Spleen (tissue), 11 donors: ENCODE results near the gene TRMT112. TPM values are rescaled to one million over a fixed set of nuclear protein-coding genes. Genes with fewer than 3 reads are reported as not detected.

ENCODE experiments used
- DNase-seq: peaks from one replicate; pipeline ENCODE4 v3.0.0-alpha.2; 2020
- H3K27ac ChIP-seq, 8 donors: fragments of 200-600 bp; sonication (generic) in 7 of 8; 1 replicate in 4 of 8; 2 replicates in 4 of 8; pipeline versions ENCODE4 v1.5.0 to v1.8.0; 2016 to 2021; ENCODE audit warnings: inconsistent platforms in 4 of 8, mild to moderate bottlenecking in 4 of 8, moderate library complexity in 1 of 8
- H3K27me3 ChIP-seq, 7 donors: fragments of 200-600 bp; sonication (generic) in 6 of 7; replicated peaks in 1 of 7; 1 replicate in 4 of 7; 2 replicates in 3 of 7; pipeline versions ENCODE4 v1.5.0 to v1.8.0; 2016 to 2021; ENCODE audit warnings: inconsistent platforms in 3 of 7, mild to moderate bottlenecking in 1 of 7
- H3K36me3 ChIP-seq, 6 donors: fragments of 200-600 bp; sonication (generic) in 5 of 6; 1 replicate in 4 of 6; 2 replicates in 2 of 6; pipeline versions ENCODE4 v1.5.0 to v1.8.0; 2016 to 2021; ENCODE audit warnings: inconsistent platforms in 2 of 6
- H3K4me1 ChIP-seq, 6 donors: fragments of 200-600 bp; sonication (generic) in 5 of 6; 1 replicate in 3 of 6; 2 replicates in 3 of 6; pipeline versions ENCODE4 v1.5.0 to v1.8.0; 2016 to 2021; ENCODE audit warnings: inconsistent platforms in 3 of 6
- H3K4me3 ChIP-seq, 8 donors: fragments of 200-600 bp; sonication (generic) in 7 of 8; 1 replicate in 4 of 8; 2 replicates in 4 of 8; pipeline versions ENCODE4 v1.5.0 to v1.8.0; 2016 to 2021; ENCODE audit warnings: inconsistent platforms in 4 of 8, mild to moderate bottlenecking in 4 of 8, moderate library complexity in 2 of 8
- H3K9me3 ChIP-seq, 8 donors: fragments of 200-600 bp; sonication (generic) in 7 of 8; 1 replicate in 4 of 8; 2 replicates in 4 of 8; pipeline versions ENCODE4 v1.5.0 to v1.8.0; 2016 to 2021; ENCODE audit warnings: inconsistent platforms in 4 of 8
- CTCF ChIP-seq, 11 experiments: fragments of 200-600 bp in 7 of 11; fragments of 450-650 bp in 4 of 11; sonication (generic) in 4 of 11; IDR thresholded peaks in 8 of 11; conservative IDR thresholded peaks in 3 of 11; 1 replicate in 7 of 11; 2 replicates in 4 of 11; pipeline versions ENCODE4 v1.4.0 to v1.8.0; 2016 to 2021; ENCODE audit warnings: antibody characterized with exemption in 11 of 11, inconsistent platforms in 4 of 11, mild to moderate bottlenecking in 1 of 11
- POLR2A ChIP-seq, 3 donors: fragments of 450-650 bp; IDR thresholded peaks; one replicate each; pipeline ENCODE4 v1.5.1; 2017; ENCODE audit warnings: antibody characterized with exemption in 3 of 3, mild to moderate bottlenecking in 1 of 3
- POLR2AphosphoS5 ChIP-seq, 3 donors: sonication (generic); formaldehyde crosslinking; IDR thresholded peaks; one replicate each; pipeline ENCODE4 v1.5.1; 2017; ENCODE audit warnings: antibody characterized with exemption in 3 of 3
- WGBS, 5 donors: extraction: QIAGEN DNeasy Blood & Tissue Kit in 3 of 5; methylation state at CpG; one replicate each; pipeline versions ENCODE4 v1.1.5 to v1.1.7; 2013 to 2018; 5-methylcytosine and 5-hydroxymethylcytosine counted together
- intact Hi-C: fragments of 100-400 bp; cut with DNase I; formaldehyde crosslinking; loops from one replicate; pipeline ENCODE4 v1.15.0; 2023; ENCODE audit warnings: low total_unique reads
- polyA plus RNA-seq, 3 donors: library from polyadenylated mRNA; stranded (reverse); fragments of 200-250 nt; gene quantifications; one replicate each; pipeline ENCODE4 v1.2.1, GENCODE V29; 2013
- total RNA-seq, 7 donors: library from RNA; depleted of rRNA in 3 of 7; stranded (reverse); fragments of >200 nt in 3 of 7; fragmentation: NEBNext Ultra II Directional in 4 of 7; extraction: Animal tissue kit (Norgen Biotek cat#: 25700) in 4 of 7; gene quantifications; one replicate each; pipeline versions ENCODE4 v1.1.0 to v1.2.1, GENCODE V29; 2016 to 2021
- donor health status: healthy with polysubstance abuse.
- donor health status: DM: no; HTN: no; CAD: no; lungs with moderate emphysema.
- donor health status: DM: no; HTN: no; CAD: no.
- donor health status: Bipolar disorder and iron deficiency.
- donor health status: healthy.
- donor health status: DM: no; HTN: no; CAD: no.
- donor health status: DM: yes; HTN: yes; CAD: no.

The TRMT112 gene
- total and polyA plus RNA-seq, 10 donors = 138 to 431 (median 267) TPM

- WGBS, 5 donors = 93 to 94% (median 94%) methylated on average over 12 to 13 of the region's 13 CpGs
Observed at GRCh38 chr11:64289002-64289564, 28.3 kb downstream of the TRMT112 start.

GRCh38 chr11:64288353-64288750 is 29.0 kb downstream of the TRMT112 start:
- Histone ChIP-seq H3K27me3 (peaks cover 6 to 36% (median 29%) of the 10 kb centered on the region in 7 donors), H3K27ac (no peak overlapping the region), H3K4me1 (peaks cover 21 to 63% (median 46%) of the 10 kb centered on the region in 6 donors), H3K4me3 (no peak overlapping the region), H3K36me3 (peaks cover 0 to 19% (median 0%) of the 10 kb centered on the region in 6 donors), H3K9me3 (no peaks in the 10 kb centered on the region)
- DNase-seq = no peak
- intact Hi-C loops = no loop called here
- WGBS, 5 donors = 87 to 98% (median 90%) methylated on average over 9 of the region's 9 CpGs
- TF ChIP-seq CTCF (IDR thresholded peaks at IDR 0.05 in 8 of 11, conservative IDR thresholded peaks at IDR 0.05 in 3 of 11) (no peak), POLR2AphosphoS5 (IDR thresholded peaks at IDR 0.05) (no peak), POLR2A (IDR thresholded peaks at IDR 0.05) (no peak)

More at GRCh38 chr11:64289002-64289564, 28.3 kb downstream of the TRMT112 start:
- no peak overlapping the region for H3K27ac ChIP-seq
- H3K9me3 ChIP-seq = no peaks in the 10 kb centered on the region
- TF ChIP-seq CTCF (IDR thresholded peaks at IDR 0.05 in 8 of 11, conservative IDR thresholded peaks at IDR 0.05 in 3 of 11) (no peak), POLR2A (IDR thresholded peaks at IDR 0.05) (no peak), POLR2AphosphoS5 (IDR thresholded peaks at IDR 0.05) (no peak)
- peaks cover 0 to 19% (median 0%) of the 10 kb centered on the region in 6 donors for H3K36me3 ChIP-seq
- DNase-seq = no peak
- intact Hi-C loops = no loop called here
- H3K4me3 ChIP-seq = no peak overlapping the region
- peaks cover 6 to 43% (median 36%) of the 10 kb centered on the region in 7 donors for H3K27me3 ChIP-seq
- peaks cover 15 to 55% (median 38%) of the 10 kb centered on the region in 6 donors for H3K4me1 ChIP-seq

- intact Hi-C loops = no loop called here
- TF ChIP-seq POLR2A (IDR thresholded peaks at IDR 0.05) = no peak
- TF ChIP-seq POLR2AphosphoS5 (IDR thresholded peaks at IDR 0.05) = no peak
- no peak for TF ChIP-seq CTCF (IDR thresholded peaks at IDR 0.05 in 8 of 11, conservative IDR thresholded peaks at IDR 0.05 in 3 of 11)
Observed at GRCh38 chr11:64287676-64288352, 29.5 kb downstream of the TRMT112 start.

GRCh38 chr11:64286801-64287159 is 30.6 kb downstream of the TRMT112 start:
- intact Hi-C loops = no loop called here
- peak; percentile 77 for DNase-seq
- H3K4me1 ChIP-seq = peaks cover 15 to 65% (median 41%) of the 10 kb centered on the region in 6 donors
- H3K9me3 ChIP-seq = no peaks in the 10 kb centered on the region
- H3K27me3 ChIP-seq = peaks cover 0 to 20% (median 13%) of the 10 kb centered on the region in 7 donors
- H3K27ac ChIP-seq = no peak overlapping the region
- TF ChIP-seq POLR2AphosphoS5 (IDR thresholded peaks at IDR 0.05) (no peak), CTCF (IDR thresholded peaks at IDR 0.05 in 8 of 11, conservative IDR thresholded peaks at IDR 0.05 in 3 of 11) (no peak), POLR2A (IDR thresholded peaks at IDR 0.05) (no peak)
- 83 to 99% (median 91%) methylated on average over 9 of the region's 9 CpGs for WGBS, 5 donors
- peaks cover 0 to 34% (median 0%) of the 10 kb centered on the region in 6 donors for H3K36me3 ChIP-seq
- peak overlapping the region in 1 of 8 donors; percentile 89 for H3K4me3 ChIP-seq

More at GRCh38 chr11:64287676-64288352, 29.5 kb downstream of the TRMT112 start:
- peaks cover 0 to 25% (median 0%) of the 10 kb centered on the region in 6 donors for H3K36me3 ChIP-seq
- peaks cover 4 to 31% (median 23%) of the 10 kb centered on the region in 7 donors for H3K27me3 ChIP-seq
- 95 to 97% (median 96%) methylated on average over 27 to 33 of the region's 33 CpGs for WGBS, 5 donors
- no peaks in the 10 kb centered on the region for H3K9me3 ChIP-seq
- no peak for DNase-seq
- no peak overlapping the region for H3K4me3 ChIP-seq
- peaks cover 21 to 66% (median 51%) of the 10 kb centered on the region in 6 donors for H3K4me1 ChIP-seq
- H3K27ac ChIP-seq = no peak overlapping the region
